GM20000 (cell line): Measurements from ENCODE around the gene INSIG1.

ENCODE experiments used
- DNase-seq: peaks from one replicate; pipeline ENCODE4 v3.0.0; 2012; ENCODE audit warnings: low spot score
- TF ChIP-seq, protein P1 (sequence below): IDR thresholded peaks from 2 replicates; pipeline ENCODE4 v1.5.1; 2012; ENCODE audit warnings: mild to moderate bottlenecking, control low read depth; ENCODE audit errors: extremely low read depth, missing control alignments

Gene INSIG1

DNA sequence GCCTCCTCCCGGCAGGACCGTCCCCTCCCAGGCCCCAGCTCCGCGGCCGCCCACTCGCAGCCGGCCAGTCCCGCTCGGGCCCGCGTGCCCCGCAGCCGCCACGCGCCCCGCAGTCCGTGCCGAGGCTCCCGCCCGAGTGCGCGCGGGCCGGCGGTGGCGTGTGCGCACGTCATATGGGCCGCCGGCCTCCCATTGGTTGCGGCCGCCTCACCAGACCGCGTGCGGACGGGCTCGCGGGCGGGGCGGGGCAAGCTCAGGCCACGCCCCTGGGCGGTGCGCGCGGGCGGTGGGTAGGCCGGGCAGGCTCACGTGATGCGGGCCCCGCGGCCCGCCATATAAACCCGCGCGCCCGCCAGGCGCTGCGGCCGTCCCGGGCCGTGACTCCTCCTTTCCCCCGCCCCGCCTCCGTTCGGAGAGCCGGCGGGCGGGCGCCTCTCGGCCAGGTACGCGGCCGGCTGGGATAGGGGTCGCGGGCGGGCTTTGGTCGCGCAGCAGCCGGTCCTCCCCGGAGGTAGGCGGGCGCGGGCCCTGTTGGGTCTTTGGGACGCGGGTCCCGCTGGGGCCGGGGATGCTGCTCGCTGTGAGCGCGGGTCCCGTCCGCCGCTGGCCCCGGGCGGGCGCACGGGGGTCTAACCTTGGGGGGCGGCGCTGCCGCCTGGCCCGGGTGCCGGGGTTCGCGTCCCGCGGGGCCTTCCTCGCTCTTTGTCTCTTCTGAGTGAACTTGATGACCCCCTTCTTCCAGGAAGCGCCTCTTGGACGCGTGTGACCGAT lies at the start of gene INSIG1:
TSS of gene INSIG1 (plus strand) at position 362 of the 771 bp plus-strand sequence. CDS start at position 770, 408 bp downstream.
- TF ChIP-seq, protein P1, sequence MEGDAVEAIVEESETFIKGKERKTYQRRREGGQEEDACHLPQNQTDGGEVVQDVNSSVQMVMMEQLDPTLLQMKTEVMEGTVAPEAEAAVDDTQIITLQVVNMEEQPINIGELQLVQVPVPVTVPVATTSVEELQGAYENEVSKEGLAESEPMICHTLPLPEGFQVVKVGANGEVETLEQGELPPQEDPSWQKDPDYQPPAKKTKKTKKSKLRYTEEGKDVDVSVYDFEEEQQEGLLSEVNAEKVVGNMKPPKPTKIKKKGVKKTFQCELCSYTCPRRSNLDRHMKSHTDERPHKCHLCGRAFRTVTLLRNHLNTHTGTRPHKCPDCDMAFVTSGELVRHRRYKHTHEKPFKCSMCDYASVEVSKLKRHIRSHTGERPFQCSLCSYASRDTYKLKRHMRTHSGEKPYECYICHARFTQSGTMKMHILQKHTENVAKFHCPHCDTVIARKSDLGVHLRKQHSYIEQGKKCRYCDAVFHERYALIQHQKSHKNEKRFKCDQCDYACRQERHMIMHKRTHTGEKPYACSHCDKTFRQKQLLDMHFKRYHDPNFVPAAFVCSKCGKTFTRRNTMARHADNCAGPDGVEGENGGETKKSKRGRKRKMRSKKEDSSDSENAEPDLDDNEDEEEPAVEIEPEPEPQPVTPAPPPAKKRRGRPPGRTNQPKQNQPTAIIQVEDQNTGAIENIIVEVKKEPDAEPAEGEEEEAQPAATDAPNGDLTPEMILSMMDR, result no peak
- peak; percentile 99 for DNase-seq

DNA sequence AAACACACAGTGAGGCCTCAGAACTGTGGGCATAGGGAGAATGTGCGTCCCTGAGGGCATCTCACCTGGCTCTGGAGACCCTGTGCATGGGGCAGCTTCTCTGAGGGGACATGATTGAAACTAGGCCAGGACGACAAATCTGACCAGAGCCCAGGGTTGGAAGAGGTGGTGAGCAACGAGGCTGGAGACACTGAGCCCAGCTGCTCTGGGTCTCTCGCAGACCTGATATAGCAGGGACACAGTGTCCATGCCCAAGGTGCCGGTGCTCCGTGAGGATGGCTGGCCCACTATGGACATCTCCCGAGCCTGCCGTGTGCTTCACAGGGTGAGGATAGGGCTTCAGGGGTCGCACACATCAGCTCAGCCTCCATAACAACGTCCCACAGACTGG lies 49.3 kb upstream of the INSIG1 start:
- TF ChIP-seq, protein P1, result no peak
- no peak for DNase-seq

DNA sequence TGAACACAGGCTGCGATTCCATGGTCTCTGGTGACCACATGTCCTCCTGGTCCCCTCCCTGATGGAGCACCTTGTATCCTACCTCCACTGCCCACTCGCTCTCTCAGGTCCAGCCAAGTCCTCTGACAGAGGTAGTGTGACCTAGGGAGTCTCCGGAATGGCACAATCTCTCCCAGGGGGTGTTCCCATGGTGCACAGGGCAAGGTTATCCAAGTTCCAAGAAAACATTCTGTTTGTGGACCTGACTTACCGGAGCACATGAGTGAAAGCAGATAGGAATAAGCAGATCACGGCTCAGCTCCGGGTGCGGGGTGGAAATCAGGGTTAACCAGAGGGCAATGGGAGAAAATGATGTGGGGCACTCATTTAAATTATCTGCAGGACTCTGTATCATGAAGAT lies 45.8 kb upstream of the INSIG1 start:
- TF ChIP-seq, protein P1, result no peak
- DNase-seq, result no peak

DNA sequence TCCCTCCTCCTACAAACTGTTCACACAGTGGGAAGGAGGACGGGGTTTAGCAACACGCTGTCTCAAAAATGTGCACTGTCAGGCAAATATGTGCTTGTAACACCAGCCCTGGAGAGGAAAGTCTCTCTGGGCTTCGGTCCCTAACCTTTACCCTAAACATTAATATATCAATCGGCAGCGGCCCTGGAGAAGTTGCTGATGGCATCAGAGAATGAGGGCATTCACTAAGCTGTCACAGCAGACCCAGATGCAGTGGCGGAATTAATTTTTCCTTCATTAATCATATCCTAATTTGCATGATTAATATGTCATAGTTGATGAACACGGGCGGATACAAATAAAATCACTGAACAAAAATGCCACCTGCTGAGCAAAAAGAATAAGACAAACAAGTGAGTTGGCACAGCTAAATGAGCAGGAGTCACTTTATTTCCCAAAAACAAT lies 45.2 kb upstream of the INSIG1 start:
- DNase-seq, result no peak
- TF ChIP-seq, protein P1, result no peak

DNA sequence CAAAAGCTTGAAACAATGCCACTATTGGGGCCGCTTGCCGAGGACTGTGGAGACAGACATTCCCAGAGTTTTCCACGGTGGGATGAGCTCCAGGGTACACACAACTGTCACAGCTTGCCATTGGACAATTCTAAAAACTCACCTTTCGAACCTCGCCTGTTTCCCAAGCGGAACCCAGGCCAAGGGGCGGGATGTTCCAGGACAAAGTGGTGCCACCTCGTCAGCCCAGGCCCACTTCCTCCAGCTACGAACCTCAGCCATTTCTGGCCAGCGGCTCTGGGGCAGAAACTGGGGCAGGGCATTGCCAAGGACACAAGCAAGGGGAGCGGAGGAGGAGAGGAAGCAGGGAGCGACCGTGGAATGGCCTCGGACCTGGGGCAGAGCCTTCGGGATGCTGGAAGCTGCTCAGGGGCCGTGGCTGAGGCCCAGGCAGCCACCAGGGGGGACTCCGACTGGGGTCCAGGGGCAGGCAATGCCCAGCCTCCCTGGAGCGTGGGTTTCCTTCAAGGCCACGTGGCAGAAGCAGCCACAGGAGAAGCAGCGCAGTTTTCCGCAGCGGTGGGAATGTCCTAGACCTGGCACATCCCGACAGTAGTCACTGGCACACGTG lies 44.7 kb upstream of the INSIG1 start:
- no peak for DNase-seq
- TF ChIP-seq, protein P1, result no peak

DNA sequence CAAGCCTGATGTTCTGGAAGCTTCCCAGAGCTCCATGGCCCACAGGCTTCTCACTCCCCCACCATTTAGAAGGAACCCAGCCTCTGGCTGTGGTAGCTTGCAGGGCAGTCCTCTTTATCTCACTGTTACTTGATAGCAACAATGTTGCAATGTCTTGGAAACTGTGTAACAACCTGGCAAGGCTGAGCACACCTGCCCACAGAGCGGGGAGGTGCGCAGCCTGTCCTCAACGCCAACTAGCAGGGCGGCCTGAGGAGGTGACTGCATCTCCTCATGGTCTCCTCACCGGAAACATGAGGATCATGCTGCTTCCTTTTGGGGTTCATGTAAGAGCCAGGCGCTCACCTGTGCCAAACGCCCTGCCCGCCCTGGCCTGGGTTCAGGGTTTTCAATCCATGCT lies 43.7 kb upstream of the INSIG1 start:
- TF ChIP-seq, protein P1, result no peak
- no peak for DNase-seq

DNA sequence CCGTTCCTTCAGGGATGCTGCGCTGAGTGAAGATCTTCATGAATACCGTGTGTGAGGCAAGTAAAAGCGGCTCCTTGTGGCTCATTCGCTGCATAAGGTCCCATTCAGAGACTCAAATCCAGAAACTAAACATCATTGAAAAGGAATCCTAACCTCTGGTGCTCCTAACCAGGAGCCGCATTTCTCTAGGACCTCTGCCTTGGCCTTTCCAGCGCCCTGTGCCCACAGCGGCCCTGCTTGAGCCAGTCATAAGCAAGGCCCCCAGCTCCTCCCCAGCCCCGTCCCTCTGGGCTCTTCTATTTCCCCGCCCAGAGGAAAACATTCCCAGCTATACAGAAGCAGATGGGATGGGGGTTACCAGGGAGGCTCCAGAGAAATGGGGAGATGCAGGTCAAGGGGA lies 42.6 kb upstream of the INSIG1 start:
- TF ChIP-seq, protein P1, result no peak
- no peak for DNase-seq
